Measurements from ENCODE around the gene SUMO4. TPM values are rescaled to one million over a fixed set of nuclear protein-coding genes. Genes with fewer than 3 reads are reported as not detected.

SUMO4 gene
- total and polyA plus RNA-seq, 9 of the 15 experiments (the other 6 are each of a cell fraction or from before 2014, with no cell fraction given) = 0.20 to 1.9 (median 0.50) TPM; not detected in 2

DNA sequence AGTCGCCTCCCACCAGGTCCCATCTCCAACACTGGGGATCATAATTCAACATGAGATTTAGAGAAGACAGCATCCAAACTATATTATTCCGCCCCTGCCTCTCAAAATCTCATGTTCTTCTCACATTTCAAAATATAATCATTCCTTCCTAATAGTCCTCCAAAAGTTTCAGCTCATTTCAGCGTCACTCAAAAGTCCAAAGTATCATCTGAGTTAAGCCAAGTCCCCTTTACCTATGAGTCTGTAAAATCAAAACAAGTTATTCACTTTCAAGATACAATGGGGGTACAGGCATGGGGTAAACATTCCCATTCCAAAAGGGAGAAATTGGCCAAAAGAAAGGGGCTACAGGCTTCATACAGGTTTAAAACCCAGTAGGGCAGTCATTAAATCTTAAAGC lies 39.5 kb upstream of the SUMO4 start (continued):
- TF ChIP-seq SP1 (CRISPR knock-in tag; IDR thresholded peaks at IDR 0.05) (no peak), PCBP2 (IDR thresholded peaks at IDR 0.05; ENCODE audit: low read depth, low read length, poor library complexity, severe bottlenecking) (no peak), MEF2D (tag; conservative IDR thresholded peaks at IDR 0.05; ENCODE audit: low read depth) (no peak), ZNF239 (CRISPR knock-in tag; IDR thresholded peaks at IDR 0.05) (no peak), ESRRB (CRISPR knock-in tag; IDR thresholded peaks at IDR 0.05; ENCODE audit: borderline replicate concordance) (no peak), ARID2 (IDR thresholded peaks at IDR 0.05) (no peak)

DNA sequence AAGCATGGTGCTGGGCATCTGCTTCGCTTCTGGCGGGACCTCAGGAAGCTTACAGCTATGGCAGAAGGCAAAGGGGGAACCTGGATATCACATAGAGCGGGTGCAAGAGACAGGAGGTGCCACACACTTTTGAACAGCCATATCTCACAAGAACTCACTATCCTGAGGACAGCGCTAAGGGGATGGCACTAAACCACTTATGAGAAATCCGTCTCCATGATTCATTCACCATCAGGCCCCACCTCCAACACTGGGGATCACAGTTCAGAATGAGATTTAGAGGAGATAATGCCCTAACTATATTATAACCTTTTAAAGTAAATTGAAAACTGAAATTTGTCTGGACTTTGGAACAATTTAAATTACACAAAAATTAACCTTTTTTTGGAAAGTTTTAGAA lies 37.8 kb upstream of the SUMO4 start:
- H3K36me3 ChIP-seq (ENCODE audit: control insufficient read depth, insufficient read depth, low read length) = no peaks in the 10 kb centered on the region
- H3K4me1 ChIP-seq (replicated peaks in 1 of 2; ENCODE audit: control insufficient read depth in 2 of 2, insufficient read depth in 2 of 2, low read length in 2 of 2) = peaks cover 6 to 27% of the 10 kb centered on the region in 2 experiments
- no peaks in the 10 kb centered on the region for H3K27me3 ChIP-seq (ENCODE audit: control insufficient read depth in 2 of 2, insufficient read depth in 2 of 2, low read length in 2 of 2)
- CTCF ChIA-PET (ENCODE audit: low intra/inter-chr PET ratio) = interaction anchor here (1.1 kb wide), 1 partner anchor 69 kb away, joined by 3 read pairs; no protein-coding TSS in a partner anchor
- 95% methylated on average over 5 of the region's 5 CpGs for WGBS (ENCODE audit: insufficient coverage, low coverage, missing lambda C conversion rate)
- H3K9ac ChIP-seq (ENCODE audit: insufficient read depth in 1 of 2, low read depth in 2 of 2, low read length in 2 of 2) = no peak overlapping the region
- H3K4me2 ChIP-seq (ENCODE audit: insufficient read depth, low read length) = no peak overlapping the region
- POLR2A ChIA-PET = interaction anchor here (1.1 to 1.4 kb wide), 2 partner anchors 12 to 20 kb away, joined by 4 read pairs; no protein-coding TSS in a partner anchor
- no TSS peak for BruUV-seq (replicated peaks)
- no peak for FAIRE-seq
- peaks cover 3% of the 10 kb centered on the region for H3K9me1 ChIP-seq (ENCODE audit: control insufficient read depth, insufficient read depth, low read length)
- no peak for ATAC-seq
- DNase-seq (ENCODE audit: extremely low read depth in 1 of 4, low spot score in 3 of 4) = no peak
- H3K9me3 ChIP-seq (replicated peaks; ENCODE audit: control insufficient read depth, insufficient read depth, low read depth, low read length) = no peaks in the 10 kb centered on the region
- intact Hi-C loops (cut with micrococcal nuclease) (no loop called here), in situ Hi-C loops (cut with MboI) (no loop called here)
- H2AFZ ChIP-seq (ENCODE audit: low read depth, low read length) = no peak overlapping the region
- no peak overlapping the region for H3K4me3 ChIP-seq
- peaks cover 84% of the 10 kb centered on the region for H3K79me2 ChIP-seq (ENCODE audit: control insufficient read depth, insufficient read depth, low read length)
- peaks cover 13% of the 10 kb centered on the region; the same call in 1 of the 2 replicates for H4K20me1 ChIP-seq (replicated peaks; ENCODE audit: control insufficient read depth, insufficient read depth, low read length)
- no peak overlapping the region for H3K27ac ChIP-seq (ENCODE audit: extremely low read depth, low read depth, low read length)
- TF ChIP-seq XRCC3 (IDR thresholded peaks at IDR 0.05) (no peak), ELF1 (tag; IDR thresholded peaks at IDR 0.05) (no peak), SRSF7 (optimal IDR thresholded peaks at IDR 0.05; ENCODE audit: low read depth, low read length) (no peak), CCAR2 (IDR thresholded peaks at IDR 0.05; ENCODE audit: low read depth, low read length) (no peak), VEZF1 (CRISPR knock-in tag; IDR thresholded peaks at IDR 0.05) (no peak), MBD1 (CRISPR knock-in tag; IDR thresholded peaks at IDR 0.05) (no peak), KDM1A (IDR thresholded peaks at IDR 0.05) (no peak), MEIS2 (IDR thresholded peaks at IDR 0.05; ENCODE audit: partially characterized antibody) (no peak), POLR3G (IDR thresholded peaks at IDR 0.05; ENCODE audit: extremely low read depth, insufficient read length, insufficient replicate concordance) (no peak), HNRNPH1 (optimal IDR thresholded peaks at IDR 0.05; ENCODE audit: low read depth, low read length) (no peak), CBX5 (IDR thresholded peaks at IDR 0.05; ENCODE audit: borderline replicate concordance, low read depth) (no peak)
- TF ChIP-seq, protein P1, sequence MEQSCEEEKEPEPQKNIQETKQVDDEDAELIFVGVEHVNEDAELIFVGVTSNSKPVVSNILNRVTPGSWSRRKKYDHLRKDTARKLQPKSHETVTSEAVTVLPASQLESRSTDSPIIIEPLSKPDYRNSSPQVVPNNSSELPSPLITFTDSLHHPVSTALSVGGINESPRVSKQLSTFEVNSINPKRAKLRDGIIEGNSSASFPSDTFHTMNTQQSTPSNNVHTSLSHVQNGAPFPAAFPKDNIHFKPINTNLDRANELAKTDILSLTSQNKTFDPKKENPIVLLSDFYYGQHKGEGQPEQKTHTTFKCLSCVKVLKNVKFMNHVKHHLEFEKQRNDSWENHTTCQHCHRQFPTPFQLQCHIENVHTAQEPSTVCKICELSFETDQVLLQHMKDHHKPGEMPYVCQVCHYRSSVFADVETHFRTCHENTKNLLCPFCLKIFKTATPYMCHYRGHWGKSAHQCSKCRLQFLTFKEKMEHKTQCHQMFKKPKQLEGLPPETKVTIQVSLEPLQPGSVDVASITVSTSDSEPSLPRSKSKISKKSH (CRISPR knock-in tag; IDR thresholded peaks at IDR 0.05) = no peak

All from K562 (cell line).